GM08714 (cell line): ENCODE results near the gene GAGE12C.
"Not testable (repeated sequence)": the region's sequence is repeated elsewhere in the genome, so short reads cannot be mapped to it uniquely, and the experiment has no call there.

ENCODE experiments used
- H3K4me3 ChIP-seq: fragments of 200-500 bp; sonication (Bioruptor generic); 2 replicates; pipeline ENCODE4 v1.5.1; 2014; ENCODE audit warnings: mild to moderate bottlenecking, low read length, inconsistent platforms

The GAGE12C gene, protein sequence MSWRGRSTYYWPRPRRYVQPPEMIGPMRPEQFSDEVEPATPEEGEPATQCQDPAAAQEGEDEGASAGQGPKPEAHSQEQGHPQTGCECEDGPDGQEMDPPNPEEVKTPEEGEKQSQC

DNA sequence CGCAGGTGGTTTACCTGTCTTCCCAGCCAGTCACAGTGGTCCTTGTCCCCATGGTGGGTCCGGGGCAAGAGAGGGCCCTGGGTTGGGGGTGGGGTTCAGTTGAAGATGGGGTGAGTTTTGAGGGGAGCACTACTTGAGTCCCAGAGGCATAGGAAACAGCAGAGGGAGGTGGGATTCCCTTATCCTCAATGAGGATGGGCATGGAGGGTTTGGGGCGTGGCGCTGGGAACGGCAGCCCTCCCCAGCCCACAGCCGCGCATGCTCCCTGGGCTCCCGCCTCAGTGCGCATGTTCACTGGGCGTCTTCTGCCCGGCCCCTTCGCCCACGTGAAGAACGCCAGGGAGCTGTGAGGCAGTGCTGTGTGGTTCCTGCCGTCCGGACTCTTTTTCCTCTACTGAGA, at the start of gene GAGE12C:
TSS of gene GAGE12C (plus strand) at position 301 of the 400 bp plus-strand sequence. CDS start 1,155 bp downstream, outside the sequence.
- not testable (repeated sequence) for H3K4me3 ChIP-seq

- not testable (repeated sequence) for H3K4me3 ChIP-seq
These were observed 9.5 kb downstream of the GAGE12C start, which contains the start of gene GAGE12D for GRCh38 chrX:49541433-49541832. Gene GAGE12D, plus strand, starts transcription at chrX:49541733. Its CDS starts 1,155 bp downstream, at chrX:49542888.

DNA sequence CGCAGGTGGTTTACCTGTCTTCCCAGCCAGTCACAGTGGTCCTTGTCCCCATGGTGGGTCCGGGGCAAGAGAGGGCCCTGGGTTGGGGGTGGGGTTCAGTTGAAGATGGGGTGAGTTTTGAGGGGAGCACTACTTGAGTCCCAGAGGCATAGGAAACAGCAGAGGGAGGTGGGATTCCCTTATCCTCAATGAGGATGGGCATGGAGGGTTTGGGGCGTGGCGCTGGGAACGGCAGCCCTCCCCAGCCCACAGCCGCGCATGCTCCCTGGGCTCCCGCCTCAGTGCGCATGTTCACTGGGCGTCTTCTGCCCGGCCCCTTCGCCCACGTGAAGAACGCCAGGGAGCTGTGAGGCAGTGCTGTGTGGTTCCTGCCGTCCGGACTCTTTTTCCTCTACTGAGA, 19.0 kb downstream of the GAGE12C start, which contains the start of gene GAGE12E:
TSS of gene GAGE12E (plus strand) at position 301 of the 400 bp plus-strand sequence. CDS start 1,155 bp downstream, outside the sequence.
- H3K4me3 ChIP-seq: not testable (repeated sequence)

GRCh38 chrX:49560542-49560941, 28.6 kb downstream of the GAGE12C start, which contains the start of gene GAGE12F:
Gene GAGE12F, plus strand, starts transcription at chrX:49560842. Its CDS starts 1,155 bp downstream, at chrX:49561997.
- H3K4me3 ChIP-seq: not testable (repeated sequence)

DNA sequence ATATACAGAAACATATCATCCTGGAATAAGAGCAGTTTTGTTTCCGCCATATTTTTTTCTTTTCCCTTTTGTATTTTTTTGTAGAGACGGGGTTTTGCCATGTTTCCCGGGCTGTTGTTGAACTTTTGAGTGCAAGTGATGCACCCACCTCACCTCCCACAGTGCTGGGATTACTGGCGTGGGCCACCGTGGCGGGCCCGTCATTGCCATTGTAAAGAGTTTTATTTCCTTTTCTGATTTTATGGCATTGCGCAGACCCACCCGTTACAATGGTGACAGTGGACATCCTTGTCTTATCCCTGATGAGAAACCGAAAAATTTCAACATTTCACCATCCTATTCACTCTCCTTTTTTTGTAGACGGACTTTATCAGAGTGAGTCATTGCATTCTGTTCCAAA, 36.8 kb downstream of the GAGE12C start:
- not testable (repeated sequence) for H3K4me3 ChIP-seq

DNA sequence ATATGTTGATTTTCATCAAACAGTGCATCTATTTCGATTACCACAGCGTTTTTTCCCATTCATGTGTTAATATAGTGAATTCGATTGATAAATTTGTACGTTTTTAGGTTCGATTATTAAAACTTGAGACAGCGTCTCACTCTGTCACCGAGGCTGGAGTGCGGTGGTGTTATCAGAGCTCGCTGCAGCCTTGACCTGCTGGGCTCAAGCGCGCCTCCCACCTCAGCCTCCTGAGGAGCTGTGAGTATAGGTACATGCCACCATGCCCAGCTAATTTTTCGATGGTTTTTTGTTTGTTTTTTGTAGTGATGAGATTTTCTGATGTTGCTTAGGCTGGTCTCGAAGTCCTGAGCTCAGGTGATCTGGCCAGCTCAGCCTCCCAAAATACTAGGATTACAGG, 37.2 kb downstream of the GAGE12C start:
- not testable (repeated sequence) for H3K4me3 ChIP-seq

DNA sequence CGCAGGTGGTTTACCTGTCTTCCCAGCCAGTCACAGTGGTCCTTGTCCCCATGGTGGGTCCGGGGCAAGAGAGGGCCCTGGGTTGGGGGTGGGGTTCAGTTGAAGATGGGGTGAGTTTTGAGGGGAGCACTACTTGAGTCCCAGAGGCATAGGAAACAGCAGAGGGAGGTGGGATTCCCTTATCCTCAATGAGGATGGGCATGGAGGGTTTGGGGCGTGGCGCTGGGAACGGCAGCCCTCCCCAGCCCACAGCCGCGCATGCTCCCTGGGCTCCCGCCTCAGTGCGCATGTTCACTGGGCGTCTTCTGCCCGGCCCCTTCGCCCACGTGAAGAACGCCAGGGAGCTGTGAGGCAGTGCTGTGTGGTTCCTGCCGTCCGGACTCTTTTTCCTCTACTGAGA, 38.1 kb downstream of the GAGE12C start, which contains the start of gene GAGE12G:
TSS of gene GAGE12G (plus strand) at position 301 of the 400 bp plus-strand sequence. CDS start 1,155 bp downstream, outside the sequence.
- not testable (repeated sequence) for H3K4me3 ChIP-seq

DNA sequence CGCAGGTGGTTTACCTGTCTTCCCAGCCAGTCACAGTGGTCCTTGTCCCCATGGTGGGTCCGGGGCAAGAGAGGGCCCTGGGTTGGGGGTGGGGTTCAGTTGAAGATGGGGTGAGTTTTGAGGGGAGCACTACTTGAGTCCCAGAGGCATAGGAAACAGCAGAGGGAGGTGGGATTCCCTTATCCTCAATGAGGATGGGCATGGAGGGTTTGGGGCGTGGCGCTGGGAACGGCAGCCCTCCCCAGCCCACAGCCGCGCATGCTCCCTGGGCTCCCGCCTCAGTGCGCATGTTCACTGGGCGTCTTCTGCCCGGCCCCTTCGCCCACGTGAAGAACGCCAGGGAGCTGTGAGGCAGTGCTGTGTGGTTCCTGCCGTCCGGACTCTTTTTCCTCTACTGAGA, 47.7 kb downstream of the GAGE12C start, which contains the start of gene GAGE12H:
TSS of gene GAGE12H (plus strand) at position 301 of the 400 bp plus-strand sequence. CDS start 1,155 bp downstream, outside the sequence.
- not testable (repeated sequence) for H3K4me3 ChIP-seq
